CD4-positive, alpha-beta T cell treated with Interleukin-6 at 100 ng/mL for 8 hours (primary cell): ENCODE data around the gene TSPAN12.
A peak's percentile ranks its signal among the peaks of the same experiment; 100 is the strongest.
"Not testable (repeated sequence)": the region's sequence is repeated elsewhere in the genome, so short reads cannot be mapped to it uniquely, and the experiment has no call there.

ENCODE experiments used
- DNase-seq: peaks from one replicate; pipeline ENCODE4 v3.0.0-alpha.2; 2020; ENCODE audit warnings: mixed read lengths, low spot score

Gene TSPAN12

GRCh38 chr7:120857588-120858573 is at the start of gene TSPAN12:
TSPAN12 (minus strand) TSS chr7:120858144; CDS start chr7:120856763, 1,381 bp downstream.
- DNase-seq: peak; percentile 9

GRCh38 chr7:120898715-120899499 is 41.0 kb upstream of the TSPAN12 start:
- no peak for DNase-seq

- not testable (repeated sequence) for DNase-seq
Measured at GRCh38 chr7:120895253-120895652, 37.3 kb upstream of the TSPAN12 start.

GRCh38 chr7:120885602-120886001 is 27.7 kb upstream of the TSPAN12 start:
- not testable (repeated sequence) for DNase-seq

GRCh38 chr7:120877701-120878100 is 19.8 kb upstream of the TSPAN12 start:
- DNase-seq: no peak

GRCh38 chr7:120876922-120877321 is 19.0 kb upstream of the TSPAN12 start:
- DNase-seq: no peak

- no peak for DNase-seq
Measured at GRCh38 chr7:120874722-120875121, 16.8 kb upstream of the TSPAN12 start.

GRCh38 chr7:120874016-120874415 is 16.1 kb upstream of the TSPAN12 start:
- no peak for DNase-seq

- no peak for DNase-seq
Measured at GRCh38 chr7:120873401-120873800, 15.5 kb upstream of the TSPAN12 start.

- DNase-seq: no peak
Measured at GRCh38 chr7:120869700-120870099, 11.8 kb upstream of the TSPAN12 start.

- DNase-seq: no peak
Measured at GRCh38 chr7:120867932-120868331, 10.0 kb upstream of the TSPAN12 start.

- no peak for DNase-seq
Measured at GRCh38 chr7:120865191-120865981, 7.4 kb upstream of the TSPAN12 start.

- no peak for DNase-seq
Measured at GRCh38 chr7:120864141-120864900, 6.4 kb upstream of the TSPAN12 start.

- DNase-seq: no peak
Measured at GRCh38 chr7:120862987-120863590, 5.1 kb upstream of the TSPAN12 start.

GRCh38 chr7:120860156-120860555 is 2.2 kb upstream of the TSPAN12 start:
- no peak for DNase-seq

GRCh38 chr7:120859459-120859858 is 1.5 kb upstream of the TSPAN12 start:
- DNase-seq: no peak

GRCh38 chr7:120856621-120857352 is 1.2 kb downstream of the TSPAN12 start:
- no peak for DNase-seq

- no peak for DNase-seq
Measured at GRCh38 chr7:120856198-120856597, 1.7 kb downstream of the TSPAN12 start.

GRCh38 chr7:120852700-120853099 is 5.2 kb downstream of the TSPAN12 start:
- DNase-seq: no peak

- DNase-seq: no peak
Measured at GRCh38 chr7:120843109-120843508, 14.8 kb downstream of the TSPAN12 start.
